HCT116 (cell line): ENCODE measurements around the gene HERC3.

ENCODE experiments used
- EZH2 ChIP-seq: fragments of 200-600 bp; sonication (generic); IDR thresholded peaks from 2 replicates; pipeline ENCODE4 v1.6.1; 2017; ENCODE audit warnings: antibody characterized with exemption, mixed run types
- EZH2phosphoT487 ChIP-seq: fragments of 200-600 bp; IDR thresholded peaks from 2 replicates; pipeline ENCODE4 v1.6.1; 2018; ENCODE audit warnings: antibody characterized with exemption, borderline replicate concordance
- POLR2A ChIP-seq: IDR thresholded peaks from 2 replicates; pipeline ENCODE4 v1.7.0; 2011; ENCODE audit warnings: borderline replicate concordance; ENCODE audit not compliant: insufficient read depth, insufficient read length; ENCODE audit errors: extremely low read depth
- POLR2AphosphoS5 ChIP-seq: IDR thresholded peaks from 2 replicates; pipeline ENCODE4 v1.6.1; 2011; ENCODE audit warnings: mild to moderate bottlenecking, low read depth, low read length, moderate library complexity

DNA sequence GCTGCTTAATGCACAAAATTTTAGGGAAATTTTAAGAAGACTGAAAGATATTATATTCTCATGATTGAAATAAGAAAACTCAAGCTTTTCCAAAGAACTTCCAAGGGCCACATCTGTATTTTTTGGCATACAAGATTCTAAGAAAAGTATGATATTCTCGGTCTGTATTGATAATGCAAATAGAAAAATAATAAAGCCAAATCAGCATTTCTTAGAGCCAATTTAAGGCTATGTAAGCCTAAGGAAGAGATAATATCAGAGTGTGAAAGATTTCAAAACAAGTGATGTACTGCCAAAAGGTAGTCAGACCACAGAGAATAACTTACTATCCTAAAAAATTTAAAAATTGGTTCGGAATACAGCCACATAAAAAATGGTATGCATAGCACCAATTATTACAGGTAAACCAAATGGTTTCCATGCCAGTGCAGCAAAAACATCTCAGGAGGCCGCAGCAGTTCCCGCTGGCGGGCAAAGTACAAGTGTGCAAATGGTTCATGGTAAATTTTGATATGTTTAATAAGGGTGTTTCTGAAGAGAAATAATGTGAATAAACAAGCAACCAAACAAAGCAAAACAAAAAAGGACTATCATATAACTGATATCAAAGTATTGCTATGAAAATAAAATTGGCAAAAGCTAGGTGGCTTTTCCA is 140.6 kb downstream of the HERC3 start:
- no peak for TF ChIP-seq EZH2
- TF ChIP-seq POLR2AphosphoS5 = no peak
- no peak for TF ChIP-seq EZH2phosphoT487
- no peak for TF ChIP-seq POLR2A
